HG03342 (cell line): ENCODE measurements around the gene ADSL.

Source experiments
- ATAC-seq: cut with Tn5 transposase; IDR thresholded peaks from one replicate; pipeline ENCODE4 v1.9.1; 2021; ENCODE audit warnings: mild to moderate bottlenecking, moderate library complexity; ENCODE audit not compliant: unreplicated experiment

ADSL gene

GRCh38 chr22:40434106-40434505 is 87.8 kb downstream of the ADSL start:
- no peak for ATAC-seq

- no peak for ATAC-seq
These were observed 88.4 kb downstream of the ADSL start for GRCh38 chr22:40434745-40435144.

GRCh38 chr22:40436505-40437431 is 90.5 kb downstream of the ADSL start:
- ATAC-seq, result peak; percentile 63
